NCI-H2196 treated with DMSO at 0.1 percent for 48 hours (cell line): ENCODE measurements around the gene UBE2J1.
"Not testable (repeated sequence)": the region's sequence is repeated elsewhere in the genome, so short reads cannot be mapped to it uniquely, and the experiment has no call there.

Source experiments
- DNase-seq: peaks from one replicate; lab custom pipeline; 2025; ENCODE audit not compliant: unreplicated experiment; lab: John Stamatoyannopoulos, UW

UBE2J1 gene

GRCh38 chr6:89321131-89321970, 31.2 kb downstream of the UBE2J1 start:
- DNase-seq = no peak

GRCh38 chr6:89320012-89320559, 32.4 kb downstream of the UBE2J1 start:
- no peak for DNase-seq

GRCh38 chr6:89317067-89317466, 35.5 kb downstream of the UBE2J1 start:
- no peak for DNase-seq

GRCh38 chr6:89315249-89315885, 37.2 kb downstream of the UBE2J1 start, which contains the start of gene GABRR2:
Gene GABRR2, minus strand, starts transcription at chr6:89315299. Its CDS starts 134 bp downstream, at chr6:89315165.
- no peak for DNase-seq

- no peak for DNase-seq
Measured at GRCh38 chr6:89314692-89315091, 37.8 kb downstream of the UBE2J1 start.

GRCh38 chr6:89313006-89313405, 39.5 kb downstream of the UBE2J1 start:
- DNase-seq = no peak

- peak; percentile 69 for DNase-seq
Measured at GRCh38 chr6:89311853-89312531, 40.5 kb downstream of the UBE2J1 start.

- DNase-seq = no peak
Measured at GRCh38 chr6:89311530-89311852, 41.0 kb downstream of the UBE2J1 start.

GRCh38 chr6:89310929-89311328, 41.6 kb downstream of the UBE2J1 start:
- DNase-seq = no peak

- no peak for DNase-seq
Measured at GRCh38 chr6:89308525-89309395, 43.8 kb downstream of the UBE2J1 start.

- not testable (repeated sequence) for DNase-seq
Measured at GRCh38 chr6:89304517-89304916, 48.0 kb downstream of the UBE2J1 start.

GRCh38 chr6:89302936-89303335, 49.6 kb downstream of the UBE2J1 start:
- no peak for DNase-seq

GRCh38 chr6:89302195-89302770, 50.2 kb downstream of the UBE2J1 start:
- no peak for DNase-seq

- DNase-seq = no peak
Measured at GRCh38 chr6:89301586-89302194, 50.8 kb downstream of the UBE2J1 start.

- peak; percentile 29 for DNase-seq
Measured at GRCh38 chr6:89299466-89299850, 53.1 kb downstream of the UBE2J1 start.

GRCh38 chr6:89298680-89299465, 53.6 kb downstream of the UBE2J1 start:
- DNase-seq = peak; percentile 9

GRCh38 chr6:89297695-89298351, 54.7 kb downstream of the UBE2J1 start:
- peak; percentile 74 for DNase-seq

GRCh38 chr6:89295981-89296380, 56.5 kb downstream of the UBE2J1 start:
- DNase-seq = no peak

GRCh38 chr6:89295116-89295515, 57.4 kb downstream of the UBE2J1 start:
- DNase-seq = not testable (repeated sequence)
